ENCODE measurements around the gene ADGRA1. TPM values are rescaled to one million over a fixed set of nuclear protein-coding genes. Genes with fewer than 3 reads are reported as not detected.

ADGRA1 gene
- total and polyA plus RNA-seq, 2 donors (not counting 1 experiment from before 2014, with no cell fraction given) = not detected

GRCh38 chr10:133154411-133154810 is 66.7 kb downstream of the ADGRA1 start:
- Histone ChIP-seq H3K27me3 (ENCODE audit: control insufficient read depth, insufficient read depth, low read length) (peaks cover 2% of the 10 kb centered on the region), H3K4me2 (ENCODE audit: extremely low read depth, insufficient read depth, low read length) (no peak overlapping the region), H2AFZ (ENCODE audit: low read length) (no peak overlapping the region), H3K4me1 (ENCODE audit: control insufficient read depth, extremely low read depth, insufficient read depth, low read length) (no peaks in the 10 kb centered on the region), H3K9ac (ENCODE audit: insufficient read depth, low read length) (no peak overlapping the region), H3K4me3 (replicated peaks in 1 of 4; ENCODE audit: control extremely low read depth in 1 of 4, insufficient read depth in 1 of 4, low read depth in 3 of 4, low read length in 4 of 4) (no peak overlapping the region), H3K9me3 (ENCODE audit: control insufficient read depth, insufficient read depth, low read depth, low read length) (no peaks in the 10 kb centered on the region), H4K20me1 (ENCODE audit: control insufficient read depth, extremely low read depth, insufficient read depth, low read length) (no peaks in the 10 kb centered on the region), H3K79me2 (ENCODE audit: control insufficient read depth, insufficient read depth, low read length) (no peaks in the 10 kb centered on the region), H3K36me3 (ENCODE audit: control insufficient read depth, insufficient read depth, low read length) (no peaks in the 10 kb centered on the region), H3K27ac (ENCODE audit: insufficient read depth, low read length) (no peak overlapping the region)
- DNase-seq (ENCODE audit: low read depth in 2 of 2) = no peak
- TF ChIP-seq, protein P1, sequence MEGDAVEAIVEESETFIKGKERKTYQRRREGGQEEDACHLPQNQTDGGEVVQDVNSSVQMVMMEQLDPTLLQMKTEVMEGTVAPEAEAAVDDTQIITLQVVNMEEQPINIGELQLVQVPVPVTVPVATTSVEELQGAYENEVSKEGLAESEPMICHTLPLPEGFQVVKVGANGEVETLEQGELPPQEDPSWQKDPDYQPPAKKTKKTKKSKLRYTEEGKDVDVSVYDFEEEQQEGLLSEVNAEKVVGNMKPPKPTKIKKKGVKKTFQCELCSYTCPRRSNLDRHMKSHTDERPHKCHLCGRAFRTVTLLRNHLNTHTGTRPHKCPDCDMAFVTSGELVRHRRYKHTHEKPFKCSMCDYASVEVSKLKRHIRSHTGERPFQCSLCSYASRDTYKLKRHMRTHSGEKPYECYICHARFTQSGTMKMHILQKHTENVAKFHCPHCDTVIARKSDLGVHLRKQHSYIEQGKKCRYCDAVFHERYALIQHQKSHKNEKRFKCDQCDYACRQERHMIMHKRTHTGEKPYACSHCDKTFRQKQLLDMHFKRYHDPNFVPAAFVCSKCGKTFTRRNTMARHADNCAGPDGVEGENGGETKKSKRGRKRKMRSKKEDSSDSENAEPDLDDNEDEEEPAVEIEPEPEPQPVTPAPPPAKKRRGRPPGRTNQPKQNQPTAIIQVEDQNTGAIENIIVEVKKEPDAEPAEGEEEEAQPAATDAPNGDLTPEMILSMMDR (conservative IDR thresholded peaks at IDR 0.05 in 1 of 2, IDR thresholded peaks at IDR 0.05 in 1 of 2; ENCODE audit: low read depth in 1 of 2, low read length in 2 of 2) = no peak
- no peak for TF ChIP-seq EZH2 (IDR thresholded peaks at IDR 0.05; ENCODE audit: low read length, missing control alignments)

GRCh38 chr10:133154996-133155778 is 67.5 kb downstream of the ADGRA1 start:
- Histone ChIP-seq H3K27ac (ENCODE audit: insufficient read depth, low read length) (no peak overlapping the region), H3K27me3 (ENCODE audit: control insufficient read depth, insufficient read depth, low read length) (peaks cover 3% of the 10 kb centered on the region), H3K4me1 (ENCODE audit: control insufficient read depth, extremely low read depth, insufficient read depth, low read length) (no peaks in the 10 kb centered on the region), H2AFZ (ENCODE audit: low read length) (no peak overlapping the region), H3K9ac (ENCODE audit: insufficient read depth, low read length) (no peak overlapping the region), H3K9me3 (ENCODE audit: control insufficient read depth, insufficient read depth, low read depth, low read length) (no peaks in the 10 kb centered on the region), H3K36me3 (ENCODE audit: control insufficient read depth, insufficient read depth, low read length) (no peaks in the 10 kb centered on the region), H3K4me3 (replicated peaks in 1 of 4; ENCODE audit: control extremely low read depth in 1 of 4, insufficient read depth in 1 of 4, low read depth in 3 of 4, low read length in 4 of 4) (no peak overlapping the region), H4K20me1 (ENCODE audit: control insufficient read depth, extremely low read depth, insufficient read depth, low read length) (no peaks in the 10 kb centered on the region), H3K4me2 (ENCODE audit: extremely low read depth, insufficient read depth, low read length) (no peak overlapping the region), H3K79me2 (ENCODE audit: control insufficient read depth, insufficient read depth, low read length) (no peaks in the 10 kb centered on the region)
- DNase-seq (ENCODE audit: low read depth in 2 of 2) = no peak
- no peak for TF ChIP-seq EZH2 (IDR thresholded peaks at IDR 0.05; ENCODE audit: low read length, missing control alignments)
- TF ChIP-seq, protein P1 (conservative IDR thresholded peaks at IDR 0.05 in 1 of 2, IDR thresholded peaks at IDR 0.05 in 1 of 2; ENCODE audit: low read depth in 1 of 2, low read length in 2 of 2) = no peak

DNA sequence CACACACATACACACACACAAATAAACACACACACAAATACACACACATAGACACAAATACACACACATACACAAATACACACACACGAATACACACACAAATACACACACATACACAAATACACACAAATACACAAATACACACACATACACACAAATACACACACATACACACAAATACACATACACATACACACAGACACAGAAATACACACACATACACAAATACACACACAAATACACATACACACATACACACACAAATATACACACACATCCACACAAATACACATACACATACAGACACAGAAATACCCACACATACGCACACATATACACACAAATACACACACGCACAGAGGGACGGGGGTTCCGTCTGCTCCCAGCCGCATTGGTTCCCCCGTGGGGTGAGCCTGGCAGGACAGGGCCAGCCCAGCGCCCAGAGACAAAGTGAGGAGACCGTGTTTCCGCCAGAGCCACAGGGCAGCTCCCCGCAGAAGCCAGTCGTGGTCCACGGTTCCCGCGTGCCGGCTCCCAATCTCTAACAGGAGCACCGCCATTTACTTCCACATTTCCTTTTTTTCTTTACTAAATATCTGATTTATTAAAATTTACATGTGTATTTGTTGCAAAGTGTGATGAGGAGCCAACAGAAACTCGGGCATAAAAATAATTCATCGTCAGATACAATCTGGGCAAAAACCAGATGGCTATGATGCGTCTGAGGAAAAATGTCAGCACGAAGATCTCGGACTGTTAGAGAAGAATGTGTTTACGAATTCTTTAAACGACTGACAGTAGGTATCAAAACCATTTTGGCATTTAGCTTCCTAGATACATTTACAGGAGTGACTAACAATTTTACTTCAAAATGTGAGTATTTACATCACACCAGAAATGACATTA is 69.2 kb downstream of the ADGRA1 start:
- no peak overlapping the region for H3K9ac ChIP-seq (ENCODE audit: insufficient read depth, low read length)
- no peaks in the 10 kb centered on the region for H3K4me1 ChIP-seq (ENCODE audit: control insufficient read depth, extremely low read depth, insufficient read depth, low read length)
- TF ChIP-seq, protein P1 (conservative IDR thresholded peaks at IDR 0.05 in 1 of 2, IDR thresholded peaks at IDR 0.05 in 1 of 2; ENCODE audit: low read depth in 1 of 2, low read length in 2 of 2) = no peak
- TF ChIP-seq EZH2 (IDR thresholded peaks at IDR 0.05; ENCODE audit: low read length, missing control alignments) = no peak
- H3K4me2 ChIP-seq (ENCODE audit: extremely low read depth, insufficient read depth, low read length) = no peak overlapping the region
- H3K27ac ChIP-seq (ENCODE audit: insufficient read depth, low read length) = no peak overlapping the region
- DNase-seq (ENCODE audit: low read depth in 2 of 2) = no peak
- H4K20me1 ChIP-seq (ENCODE audit: control insufficient read depth, extremely low read depth, insufficient read depth, low read length) = no peaks in the 10 kb centered on the region
- H3K36me3 ChIP-seq (ENCODE audit: control insufficient read depth, insufficient read depth, low read length) = no peaks in the 10 kb centered on the region
- H2AFZ ChIP-seq (ENCODE audit: low read length) = no peak overlapping the region
- no peaks in the 10 kb centered on the region for H3K79me2 ChIP-seq (ENCODE audit: control insufficient read depth, insufficient read depth, low read length)
- H3K27me3 ChIP-seq (ENCODE audit: control insufficient read depth, insufficient read depth, low read length) = peaks cover 11% of the 10 kb centered on the region
- H3K9me3 ChIP-seq (ENCODE audit: control insufficient read depth, insufficient read depth, low read depth, low read length) = no peaks in the 10 kb centered on the region
- no peak overlapping the region for H3K4me3 ChIP-seq (replicated peaks in 1 of 4; ENCODE audit: control extremely low read depth in 1 of 4, insufficient read depth in 1 of 4, low read depth in 3 of 4, low read length in 4 of 4)
